ENCODE results near the gene COIL.
A peak's percentile ranks its signal among the peaks of the same experiment; 100 is the strongest.

Gene COIL

DNA sequence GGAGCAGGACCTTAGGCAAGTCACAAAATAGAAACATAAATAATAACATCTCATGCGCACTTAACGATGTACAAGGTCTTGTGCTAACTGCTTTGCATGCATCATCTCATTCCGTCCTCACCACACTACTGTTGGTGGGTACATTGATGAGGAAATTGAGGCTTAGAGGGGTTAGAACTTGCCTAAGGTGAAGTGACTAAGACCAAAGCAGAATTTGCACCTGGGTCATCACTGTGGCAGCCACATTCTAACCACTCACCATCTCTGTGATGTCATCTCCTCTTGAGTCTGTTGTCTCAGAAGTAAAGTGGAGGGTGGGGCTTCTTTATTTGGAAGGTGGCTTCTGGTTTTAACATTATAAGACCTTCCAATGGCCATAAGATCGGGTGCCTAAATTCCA lies 26.6 kb downstream of the COIL start:
- DNase-seq = no peak

GRCh38 chr17:56933868-56934267 lies 27.0 kb downstream of the COIL start:
- DNase-seq = no peak

DNA sequence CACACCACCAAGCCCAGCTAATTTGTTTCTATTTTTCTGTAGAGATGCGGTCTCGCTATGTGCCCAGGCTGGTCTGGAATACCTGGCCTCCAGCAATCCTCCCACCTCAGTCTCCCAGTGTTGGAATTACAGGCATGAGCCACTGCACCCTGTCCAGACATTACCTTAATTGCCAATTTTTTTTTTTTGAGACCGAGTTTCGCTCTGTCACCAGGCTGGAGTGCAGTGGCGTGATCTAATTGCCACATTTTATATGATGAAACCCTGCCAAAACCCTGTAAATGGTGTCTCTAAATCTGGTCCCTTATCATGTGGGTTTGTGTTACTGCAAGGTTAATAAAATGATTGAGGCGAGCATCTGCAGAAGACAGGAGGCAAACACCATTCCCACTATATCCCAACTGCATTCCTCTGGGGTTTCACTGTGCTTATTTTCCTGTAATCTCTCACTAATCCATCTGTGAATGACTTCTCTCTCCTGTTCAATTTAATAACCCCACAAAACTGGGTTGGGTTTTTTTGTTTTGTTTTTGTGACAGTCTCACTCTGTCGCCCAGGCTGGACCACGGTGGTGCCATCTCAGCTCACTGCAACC lies 27.6 kb downstream of the COIL start:
- DNase-seq = no peak

DNA sequence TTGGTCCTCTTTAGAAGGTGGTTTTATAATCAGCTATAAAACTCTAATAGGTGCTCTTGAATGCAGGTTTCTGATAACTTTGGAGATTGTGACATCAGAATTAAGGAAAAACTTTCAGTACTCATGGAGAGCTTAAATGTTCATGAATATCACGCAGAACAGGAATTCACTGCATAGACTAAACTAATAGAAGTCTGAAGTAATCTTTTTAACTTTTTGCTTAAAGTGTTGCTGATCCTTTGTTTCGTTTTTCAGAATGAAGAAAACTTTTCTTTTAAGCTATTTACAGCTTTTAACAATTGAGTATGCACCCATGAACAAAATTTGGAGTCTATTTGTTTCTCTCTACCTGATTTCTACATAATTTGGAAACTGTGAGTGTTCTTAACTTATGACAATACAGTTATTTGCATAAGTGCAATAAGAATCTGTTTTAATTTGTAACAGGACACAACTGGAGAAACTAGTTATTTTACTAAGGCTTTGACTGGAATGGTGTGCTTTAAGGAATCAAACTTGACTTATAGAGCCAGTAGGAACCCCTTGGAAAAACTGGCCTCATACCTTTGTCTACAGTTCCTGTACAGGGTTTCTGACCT lies 30.0 kb downstream of the COIL start:
- DNase-seq = no peak

GRCh38 chr17:56929362-56929969 lies 31.4 kb downstream of the COIL start:
- DNase-seq = no peak

- DNase-seq = no peak
These were observed 32.3 kb downstream of the COIL start for GRCh38 chr17:56928586-56928985.

DNA sequence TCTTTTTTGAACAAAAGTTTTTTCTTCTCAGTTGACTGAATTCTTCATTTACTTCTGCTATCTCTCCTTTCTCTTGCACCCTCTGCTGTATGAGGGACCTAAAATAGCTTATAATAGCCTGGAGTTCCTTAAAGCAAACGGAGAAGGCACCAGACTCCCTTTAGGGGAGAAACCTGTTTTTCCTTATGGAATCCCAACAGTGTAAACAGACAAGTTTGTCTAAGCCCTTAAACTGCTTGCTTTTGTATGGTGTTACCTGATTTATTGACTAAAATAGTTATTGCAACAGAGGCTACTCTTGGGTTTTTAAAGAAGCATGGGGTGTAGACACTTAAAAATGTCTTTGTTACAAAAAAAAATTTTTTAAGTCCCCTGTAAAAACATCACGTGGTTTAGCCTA lies 34.1 kb downstream of the COIL start:
- DNase-seq = no peak

DNA sequence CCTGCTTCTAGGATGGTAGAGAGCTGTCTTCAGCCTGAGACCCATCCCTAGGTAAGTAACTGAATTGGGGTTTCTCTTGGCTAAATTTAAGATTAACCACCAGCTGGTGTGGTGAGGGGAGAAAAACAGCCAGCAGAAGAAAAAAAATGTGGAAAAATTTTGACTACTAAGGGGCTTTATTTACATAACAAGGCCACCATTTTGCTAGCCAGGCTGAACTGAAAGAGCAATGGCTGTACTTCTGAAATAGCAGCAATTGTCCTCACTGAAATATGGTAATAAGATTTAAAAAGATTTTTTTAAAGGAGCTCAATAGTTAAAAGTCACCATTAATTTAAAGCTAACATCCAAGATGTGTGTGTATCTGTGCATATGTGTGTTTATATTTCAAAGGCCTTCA lies 34.6 kb downstream of the COIL start:
- no peak for DNase-seq

- DNase-seq = no peak
These were observed 35.8 kb downstream of the COIL start for GRCh38 chr17:56925088-56925487.

GRCh38 chr17:56919717-56920116 lies 41.1 kb downstream of the COIL start:
- no peak for DNase-seq

- no peak for DNase-seq
These were observed 41.9 kb downstream of the COIL start for GRCh38 chr17:56918916-56919315.

- DNase-seq = no peak
These were observed 43.1 kb downstream of the COIL start for GRCh38 chr17:56917559-56918296.

- DNase-seq = no peak
These were observed 46.1 kb downstream of the COIL start for GRCh38 chr17:56914581-56915273.

DNA sequence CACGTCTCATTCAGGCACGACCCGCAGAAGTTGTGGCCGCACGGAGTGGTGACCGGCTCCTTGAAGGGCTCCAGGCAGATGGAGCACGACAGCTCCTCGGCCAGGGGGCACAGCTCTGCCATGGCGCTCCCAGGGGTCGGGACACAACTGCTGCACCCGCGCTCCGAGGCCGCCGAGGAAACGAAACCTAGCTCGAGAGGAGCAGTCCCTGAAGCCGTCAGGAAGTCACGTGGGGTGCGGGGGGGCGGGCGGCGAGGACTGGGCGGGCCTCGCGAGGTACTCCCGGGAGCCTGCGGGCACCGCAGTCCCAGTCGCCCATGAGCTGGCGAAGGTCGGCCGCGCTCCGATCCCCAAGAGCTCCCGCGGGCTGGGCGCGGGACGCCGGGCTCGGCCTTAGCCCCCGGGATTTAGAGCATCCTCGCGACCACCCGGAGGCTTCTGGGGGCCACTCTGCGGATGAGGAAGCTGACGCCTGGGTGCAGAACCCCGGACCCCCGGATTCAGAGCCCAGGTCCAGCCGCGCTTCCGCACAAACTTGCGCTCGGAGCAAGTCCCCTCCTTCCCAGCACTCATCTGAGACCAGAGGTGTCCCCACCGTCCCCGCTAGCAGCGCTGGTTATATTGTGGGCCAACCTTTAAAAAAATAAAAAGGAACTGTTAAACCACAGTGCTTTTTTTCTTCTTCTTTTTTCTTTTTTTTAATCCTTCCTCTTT lies 46.8 kb downstream of the COIL start, which contains the start of gene TRIM25:
TRIM25 (minus strand) TSS at position 183 of the 714 bp plus-strand sequence; CDS start at position 122, 61 bp downstream.
- peak; percentile 91 for DNase-seq

GRCh38 chr17:56913353-56913866 lies 47.4 kb downstream of the COIL start:
- DNase-seq = no peak

DNA sequence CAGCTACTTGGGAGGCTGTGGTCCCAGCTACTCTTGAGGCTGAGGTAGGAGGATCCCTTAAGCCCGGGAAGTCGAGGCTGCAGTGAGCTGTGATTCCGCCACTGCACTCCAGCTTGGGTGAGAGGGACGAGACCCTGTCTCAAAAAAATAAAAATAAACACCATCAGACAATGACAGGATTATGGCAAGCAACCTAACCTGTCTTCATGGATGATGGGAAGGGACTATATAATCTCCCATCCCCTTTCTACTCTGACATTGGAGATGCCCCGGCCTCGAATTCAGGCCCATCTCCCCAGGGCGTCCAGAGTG lies 47.9 kb downstream of the COIL start:
- DNase-seq = no peak

DNA sequence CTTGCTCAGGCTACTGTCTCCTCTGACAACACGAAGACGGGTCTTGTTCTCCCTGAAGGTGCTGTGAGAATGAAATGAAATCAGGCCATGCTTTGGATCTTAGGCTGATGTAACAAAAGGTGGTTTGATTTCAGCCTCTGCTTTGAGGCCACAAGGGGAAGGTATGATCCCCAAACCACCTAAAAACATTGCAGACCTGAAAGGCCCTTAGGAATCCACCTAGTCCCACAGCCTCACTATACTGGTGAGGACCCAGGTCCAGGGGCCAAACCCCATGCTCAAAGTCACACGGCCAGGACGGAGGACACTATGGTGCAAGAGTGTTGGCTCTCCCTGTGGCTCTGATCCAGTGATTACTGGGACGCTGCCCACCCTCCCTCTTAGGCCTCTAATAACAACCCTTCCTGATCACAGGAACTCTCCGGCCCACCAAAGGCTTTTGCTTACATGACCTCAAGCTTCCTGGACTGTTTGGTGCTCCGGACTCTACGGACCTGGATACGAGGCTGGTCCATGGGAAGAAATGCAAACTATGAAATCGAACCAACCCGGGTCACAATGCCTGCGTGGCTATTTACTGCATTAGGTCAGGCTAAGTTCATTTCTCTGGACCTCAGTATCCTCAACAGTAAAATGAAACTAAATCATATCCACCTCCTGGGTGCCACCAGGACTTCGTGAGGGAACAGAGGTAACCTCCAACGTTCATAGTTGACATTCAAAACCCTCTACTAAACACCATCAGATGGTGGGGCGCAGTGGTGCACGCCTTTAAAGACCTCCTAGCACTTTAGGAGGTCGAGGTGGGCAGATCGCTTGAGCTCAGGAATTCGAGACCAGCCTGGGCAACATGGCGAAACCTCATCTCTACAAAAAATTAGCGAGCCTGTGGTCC lies 48.5 kb downstream of the COIL start:
- DNase-seq = no peak

DNA sequence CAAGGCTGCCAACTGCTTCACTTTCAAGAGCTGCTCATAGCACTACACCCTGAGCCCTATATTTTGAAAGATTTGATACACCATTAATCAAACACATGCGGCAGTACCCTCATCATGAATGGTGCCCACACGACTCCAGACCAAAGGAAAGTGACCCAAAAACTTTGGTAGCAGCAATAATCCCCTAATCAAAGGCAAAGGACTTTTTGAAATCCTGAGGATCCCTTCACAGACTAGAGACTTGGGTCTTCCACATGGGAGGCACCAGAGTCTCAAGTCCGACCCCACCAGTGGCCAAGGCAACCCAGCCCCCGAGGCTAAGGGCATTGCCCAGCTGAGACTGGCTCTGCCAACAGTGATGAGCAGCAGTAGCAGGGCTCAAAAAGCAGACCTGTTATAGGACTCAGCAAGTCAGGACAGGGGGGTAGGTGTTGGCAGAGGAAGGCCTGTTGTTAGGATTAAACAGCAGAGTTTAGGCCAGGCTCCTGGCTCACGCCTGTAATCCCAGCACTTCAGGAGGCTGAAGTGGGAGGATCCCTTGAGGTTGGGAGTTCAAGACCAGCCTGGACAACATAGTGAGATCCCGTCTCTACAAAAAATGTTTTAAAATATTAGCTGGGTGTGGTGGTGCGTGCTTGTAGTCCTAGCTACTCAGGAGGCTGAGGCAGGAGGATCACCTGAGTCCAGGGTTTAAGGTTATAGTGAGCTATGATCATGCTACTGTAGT lies 50.2 kb downstream of the COIL start:
- no peak for DNase-seq

DNA sequence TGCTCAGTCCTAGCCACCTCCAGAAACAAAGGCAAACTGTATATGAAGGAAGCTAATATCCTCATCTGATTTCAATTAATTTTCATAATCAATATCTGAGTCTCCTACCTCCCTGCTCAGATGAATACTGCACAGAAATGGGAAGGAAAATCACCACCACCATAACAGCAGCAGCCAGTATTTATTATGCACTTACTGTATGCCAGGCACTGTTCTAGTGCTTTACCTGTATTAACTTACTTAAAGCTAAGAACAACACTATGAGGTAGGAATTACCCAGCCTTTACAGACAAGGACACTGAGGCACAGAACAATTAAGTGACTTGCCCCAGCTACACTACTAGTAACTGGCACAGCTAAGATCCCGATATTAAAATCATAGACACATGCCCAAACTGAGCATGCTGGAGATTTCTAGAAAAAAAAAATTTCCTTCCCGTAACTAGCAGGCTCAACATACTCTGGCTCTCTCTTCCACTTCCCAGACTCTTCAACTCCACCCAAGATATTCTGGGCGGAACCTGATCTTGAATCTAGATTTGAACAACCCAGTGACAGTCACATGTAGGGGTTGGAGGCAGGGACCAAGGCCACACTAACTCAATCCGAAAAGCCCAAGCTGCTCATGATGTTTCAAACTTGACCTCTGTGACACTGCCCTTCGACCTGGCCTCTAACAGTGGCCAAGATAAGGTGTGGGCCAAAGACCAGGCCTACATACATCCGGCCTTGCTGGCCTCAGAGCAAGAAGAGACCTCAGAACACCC lies 50.9 kb downstream of the COIL start:
- no peak for DNase-seq

DNA sequence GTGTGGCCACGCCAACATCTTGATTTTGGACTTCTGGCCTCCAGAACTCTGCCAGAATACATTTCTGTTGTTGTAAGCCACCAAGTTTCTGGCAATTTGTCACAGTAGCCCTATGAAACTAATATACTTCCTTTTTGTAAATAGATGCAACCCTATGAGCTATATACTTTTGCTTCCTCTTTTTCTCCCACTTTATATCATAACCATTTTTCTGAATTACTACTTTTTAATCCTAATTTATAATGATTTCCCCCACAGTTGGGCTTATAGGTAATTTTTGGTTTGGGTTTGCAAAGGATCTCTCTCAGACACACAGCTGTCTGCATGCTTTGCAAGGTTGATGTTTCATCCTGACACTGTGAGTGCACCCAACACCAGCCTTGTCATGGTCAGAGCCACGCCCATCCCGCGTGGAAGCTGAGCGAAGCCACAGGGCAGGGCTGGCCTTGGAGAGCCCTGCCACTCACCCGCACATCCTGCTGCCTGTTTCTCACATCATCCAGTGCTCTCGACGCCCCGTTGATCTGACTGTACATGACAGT lies 52.8 kb downstream of the COIL start:
- no peak for DNase-seq
